GM12864 (cell line): ENCODE measurements around the gene PDE2A.

Experiments
- DNase-seq: peaks from one replicate; pipeline ENCODE4 v3.0.0-alpha.2; 2011; ENCODE audit warnings: low read depth
- H3K4me3 ChIP-seq: 2 replicates; pipeline ENCODE4 v1.5.1; 2011; ENCODE audit warnings: mild to moderate bottlenecking, low read depth, low read length, control low read depth
- TF ChIP-seq, protein P1 (sequence below): IDR thresholded peaks from 2 replicates; pipeline ENCODE4 v1.5.1; 2011; ENCODE audit warnings: low read depth, mild to moderate bottlenecking, moderate library complexity, low read length, control low read depth, inconsistent platforms; ENCODE audit errors: missing control alignments

Gene PDE2A

DNA sequence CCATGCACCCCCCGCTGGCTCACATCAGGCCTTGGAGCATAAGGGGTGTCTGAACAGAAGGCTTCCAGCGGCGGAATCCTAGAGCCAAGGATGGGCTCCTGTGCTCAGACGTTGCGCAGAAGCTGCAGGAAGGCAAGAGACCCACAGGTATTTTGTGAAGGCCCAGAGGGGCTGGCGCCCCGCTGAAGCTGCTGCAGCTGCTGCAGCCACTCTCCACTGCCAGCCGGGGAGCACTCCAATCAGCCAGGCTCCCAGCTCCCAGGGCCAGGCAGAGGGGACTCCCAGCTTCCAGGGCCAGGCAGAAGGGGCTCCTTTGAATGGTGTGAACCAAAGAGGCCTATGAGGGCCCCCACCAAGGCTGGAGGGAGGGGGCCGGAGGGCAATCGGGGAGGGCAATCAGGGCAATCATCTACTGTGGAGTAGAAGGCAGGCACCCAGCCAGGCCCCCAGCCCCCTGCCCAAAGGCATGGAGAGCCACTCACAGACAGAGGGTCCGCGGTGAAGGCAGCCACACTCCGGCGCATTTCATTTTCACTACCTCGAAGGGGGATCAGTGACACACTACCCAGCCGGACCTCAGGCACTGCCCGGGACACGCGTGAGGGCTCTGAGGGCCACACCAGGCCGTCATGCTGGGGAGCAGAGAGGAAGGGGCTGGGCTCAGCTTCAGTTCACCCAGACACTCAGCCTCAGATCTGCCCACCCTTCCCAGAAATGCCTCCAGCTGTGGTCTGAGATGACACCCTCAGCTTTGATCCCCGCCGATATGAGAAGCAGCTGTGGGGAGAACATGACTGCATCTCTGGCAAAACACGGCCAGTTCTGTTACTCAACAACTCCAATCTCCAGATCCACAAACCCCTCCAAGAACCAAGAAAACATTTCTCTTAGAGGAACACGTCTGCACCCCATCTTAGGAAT is 11.6 kb upstream of the PDE2A start:
- no peak for DNase-seq
- no peak overlapping the region for H3K4me3 ChIP-seq
- TF ChIP-seq, protein P1, sequence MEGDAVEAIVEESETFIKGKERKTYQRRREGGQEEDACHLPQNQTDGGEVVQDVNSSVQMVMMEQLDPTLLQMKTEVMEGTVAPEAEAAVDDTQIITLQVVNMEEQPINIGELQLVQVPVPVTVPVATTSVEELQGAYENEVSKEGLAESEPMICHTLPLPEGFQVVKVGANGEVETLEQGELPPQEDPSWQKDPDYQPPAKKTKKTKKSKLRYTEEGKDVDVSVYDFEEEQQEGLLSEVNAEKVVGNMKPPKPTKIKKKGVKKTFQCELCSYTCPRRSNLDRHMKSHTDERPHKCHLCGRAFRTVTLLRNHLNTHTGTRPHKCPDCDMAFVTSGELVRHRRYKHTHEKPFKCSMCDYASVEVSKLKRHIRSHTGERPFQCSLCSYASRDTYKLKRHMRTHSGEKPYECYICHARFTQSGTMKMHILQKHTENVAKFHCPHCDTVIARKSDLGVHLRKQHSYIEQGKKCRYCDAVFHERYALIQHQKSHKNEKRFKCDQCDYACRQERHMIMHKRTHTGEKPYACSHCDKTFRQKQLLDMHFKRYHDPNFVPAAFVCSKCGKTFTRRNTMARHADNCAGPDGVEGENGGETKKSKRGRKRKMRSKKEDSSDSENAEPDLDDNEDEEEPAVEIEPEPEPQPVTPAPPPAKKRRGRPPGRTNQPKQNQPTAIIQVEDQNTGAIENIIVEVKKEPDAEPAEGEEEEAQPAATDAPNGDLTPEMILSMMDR: no peak

DNA sequence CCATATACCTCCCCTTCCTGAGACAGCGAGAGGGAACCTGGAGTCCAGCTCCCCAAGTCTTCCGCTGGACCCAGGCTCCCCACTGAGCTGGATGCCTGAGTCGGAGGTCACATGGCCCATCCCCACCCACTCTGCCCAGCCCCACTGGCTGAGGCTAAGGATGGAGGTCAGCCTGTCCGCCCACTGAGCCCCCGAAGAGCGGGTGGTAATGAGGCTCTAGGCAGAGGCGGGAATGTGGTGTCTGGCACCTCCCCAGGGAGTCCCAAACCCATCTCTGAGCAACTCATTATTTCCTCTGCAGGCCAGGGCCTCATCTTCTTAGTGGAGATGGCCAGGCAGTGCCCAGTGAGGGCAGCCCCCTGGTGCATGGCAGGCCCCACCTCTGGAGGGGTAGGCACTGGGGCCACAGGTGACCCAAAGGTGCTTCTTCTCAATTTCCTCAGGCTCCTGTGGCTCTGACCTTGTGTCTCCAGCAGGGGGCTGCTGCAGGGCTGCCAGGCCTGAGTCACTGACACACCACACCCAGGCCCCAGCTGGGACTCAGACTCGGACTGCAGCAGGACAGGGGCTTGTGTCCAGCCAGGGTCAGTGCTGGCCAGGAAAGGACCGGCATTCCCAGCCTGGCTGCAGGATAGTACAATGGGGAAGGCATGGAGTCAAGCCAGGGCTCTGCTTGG is 10.2 kb upstream of the PDE2A start:
- TF ChIP-seq, protein P1: peak; percentile 82
- DNase-seq: no peak
- H3K4me3 ChIP-seq: no peak overlapping the region

DNA sequence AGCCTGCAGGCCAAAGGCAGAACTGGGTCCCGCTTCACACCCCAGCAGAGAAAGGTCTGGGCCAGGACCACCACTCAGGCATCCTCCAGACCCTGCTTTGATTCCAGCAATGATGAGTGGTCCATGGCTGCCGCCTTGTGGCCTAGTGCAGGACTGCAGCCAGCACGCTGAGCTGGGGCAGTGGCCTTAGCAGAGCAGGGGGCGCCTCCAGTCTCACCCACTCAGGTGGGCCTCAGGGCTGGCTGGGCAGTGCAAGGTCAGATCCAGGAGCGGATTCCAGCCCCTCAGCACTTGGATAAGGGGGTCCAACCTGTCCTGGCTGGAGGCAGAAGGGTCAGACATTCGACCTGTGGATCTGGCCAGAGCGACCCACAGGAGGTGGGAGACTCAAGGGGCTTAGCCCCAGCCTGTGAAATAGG is 9.6 kb upstream of the PDE2A start:
- DNase-seq: no peak
- H3K4me3 ChIP-seq: no peak overlapping the region
- TF ChIP-seq, protein P1: peak; percentile 98

DNA sequence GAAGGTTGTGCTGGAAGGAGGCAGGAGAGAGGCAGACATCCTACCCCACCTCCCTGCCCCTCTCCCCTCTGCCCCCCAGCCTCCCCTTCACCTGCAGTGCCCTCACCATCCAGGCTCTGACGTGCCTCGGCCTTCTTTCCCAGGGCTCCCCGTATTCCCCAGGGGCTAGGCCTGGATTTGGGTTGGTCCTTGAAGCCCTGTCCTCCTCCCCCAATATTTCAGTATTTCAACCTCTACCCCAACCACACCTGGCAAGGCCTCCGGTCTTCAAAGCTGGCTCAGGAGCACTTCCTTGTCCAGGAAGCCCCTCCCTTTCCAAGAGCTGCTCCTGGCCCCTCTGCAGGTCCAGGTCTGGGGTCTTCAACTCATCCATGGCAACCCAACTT is 8.6 kb upstream of the PDE2A start:
- DNase-seq: no peak
- no peak overlapping the region for H3K4me3 ChIP-seq
- TF ChIP-seq, protein P1: no peak

DNA sequence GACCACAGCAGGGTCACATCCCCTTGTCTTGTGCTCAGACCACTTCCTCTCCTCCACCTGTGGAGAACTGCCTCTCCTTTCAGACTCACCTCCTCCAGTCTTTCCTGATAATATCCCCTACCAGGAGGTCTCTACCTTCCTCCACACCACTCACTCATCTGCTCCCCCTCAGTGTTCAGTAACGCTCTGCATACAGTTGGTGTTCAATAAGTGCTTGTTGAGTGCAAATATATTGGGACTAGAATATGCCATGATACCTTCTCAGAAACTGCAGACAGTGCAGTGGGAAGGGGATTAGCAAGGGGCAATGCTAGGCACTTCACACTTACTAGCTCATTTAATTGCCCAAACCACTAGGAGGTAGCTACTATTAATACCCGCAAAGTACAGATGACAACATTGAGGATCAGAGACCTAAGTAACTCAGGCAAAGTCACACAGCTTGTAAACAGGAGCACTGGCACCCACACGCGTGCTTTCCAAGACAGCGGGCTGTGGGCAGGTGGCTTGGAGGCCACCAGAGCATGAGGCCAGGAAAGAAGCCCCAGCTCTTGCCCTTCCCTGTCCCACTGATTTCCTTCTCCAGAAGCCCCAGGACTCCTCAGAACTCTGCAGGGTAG is 8.1 kb upstream of the PDE2A start:
- TF ChIP-seq, protein P1: no peak
- DNase-seq: no peak
- no peak overlapping the region for H3K4me3 ChIP-seq

DNA sequence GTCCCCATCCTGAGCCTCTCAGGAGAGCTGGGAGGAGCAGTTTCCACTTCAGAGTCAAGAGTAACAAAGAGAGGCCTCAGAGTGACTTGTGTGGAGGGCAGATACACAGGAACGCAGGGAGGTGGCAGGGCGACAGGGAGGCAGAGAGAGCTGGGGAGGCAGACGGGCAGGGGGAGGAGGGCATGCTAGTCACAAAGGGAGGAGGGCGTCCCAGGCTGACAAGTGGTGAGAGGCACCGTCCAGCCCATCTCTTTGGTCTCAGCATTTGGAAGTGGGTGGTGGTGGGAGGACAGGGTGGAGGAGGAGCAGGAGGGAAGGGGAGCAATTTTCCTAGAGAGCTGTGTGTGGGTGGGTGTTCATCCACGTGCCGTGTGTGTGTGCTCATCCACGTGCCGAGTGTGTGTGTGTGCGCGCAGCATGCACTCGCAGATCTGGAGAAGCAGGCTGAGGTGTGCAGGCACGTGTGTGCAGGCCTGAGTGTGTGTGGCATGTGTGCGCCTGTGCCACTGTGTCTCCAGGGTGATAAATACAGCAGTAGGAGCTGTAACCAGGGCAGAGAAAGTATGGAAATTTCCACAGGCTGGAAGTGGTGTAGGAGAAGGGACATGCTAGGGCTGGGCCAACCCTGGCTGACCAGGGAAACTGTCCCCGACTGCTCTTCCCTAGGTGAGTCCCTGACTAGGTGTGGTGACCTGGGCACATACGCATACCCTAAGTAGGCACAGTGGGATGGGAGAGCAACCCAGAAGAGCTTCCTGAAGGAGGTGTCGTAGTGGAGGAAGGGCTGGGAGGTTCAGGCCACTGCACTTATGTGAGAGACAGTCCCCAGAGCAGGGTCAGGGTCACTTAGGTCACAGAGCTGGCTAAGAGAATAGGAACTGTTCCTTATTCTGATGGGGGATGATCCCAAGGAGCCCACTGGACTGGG is 7.3 kb upstream of the PDE2A start:
- DNase-seq: no peak
- H3K4me3 ChIP-seq: no peak overlapping the region
- TF ChIP-seq, protein P1: no peak
